Lung microvascular endothelial cell (primary cell): Measurements from ENCODE around the gene IFNL4. TPM values are rescaled to one million over a fixed set of nuclear protein-coding genes. Genes with fewer than 3 reads are reported as not detected.

ENCODE experiments used
- total RNA-seq: library from RNA; depleted of rRNA; stranded (reverse); fragments of >200 nt; gene quantifications from 2 replicates; pipeline ENCODE4 v1.2.1, GENCODE V29; 2014

IFNL4 gene
- total RNA-seq, 1 donor from 2014 or later, result not detected

Other genes starting within 250 kb of the IFNL4 start
- 0.44 and 0.79 TPM in 2 replicates for gene FBXO27, start 216.3 kb downstream of the IFNL4 start, total RNA-seq
- gene ACP7, start 164.5 kb downstream of the IFNL4 start, total RNA-seq, result not detected in 2 replicates
- gene PAK4, start 123.1 kb downstream of the IFNL4 start, total RNA-seq, result 2.6 and 3.1 TPM in 2 replicates
- not detected in 2 replicates for gene NCCRP1, start 51.9 kb downstream of the IFNL4 start, total RNA-seq
- gene SYCN, start 44.6 kb downstream of the IFNL4 start, total RNA-seq, result not detected in 2 replicates
- not detected in 2 replicates for gene IFNL3, start 3.9 kb downstream of the IFNL4 start, total RNA-seq
- not detected in 2 replicates for gene IFNL2, start 19.5 kb upstream of the IFNL4 start, total RNA-seq
- gene IFNL1, start 47.6 kb upstream of the IFNL4 start, total RNA-seq, result not detected in 2 replicates
- gene LRFN1, start 72.0 kb upstream of the IFNL4 start, total RNA-seq, result 0.44 and 0.60 TPM in 2 replicates
- 173 and 220 TPM in 2 replicates for gene GMFG, start 87.2 kb upstream of the IFNL4 start, total RNA-seq
- gene SAMD4B, start 93.6 kb upstream of the IFNL4 start, total RNA-seq, result 20.7 and 21.8 TPM in 2 replicates
- 20.5 and 23.6 TPM in 2 replicates for gene PAF1, start 142.2 kb upstream of the IFNL4 start, total RNA-seq
- 11.1 and 13.5 TPM in 2 replicates for gene MED29, start 142.5 kb upstream of the IFNL4 start, total RNA-seq
- gene ZFP36, start 158.0 kb upstream of the IFNL4 start, total RNA-seq, result 0.44 and 4.0 TPM in 2 replicates
- 10.1 and 10.5 TPM in 2 replicates for gene PLEKHG2, start 163.8 kb upstream of the IFNL4 start, total RNA-seq
- 200 and 211 TPM in 2 replicates for gene RPS16, start 187.1 kb upstream of the IFNL4 start, total RNA-seq
- gene SUPT5H, start 196.7 kb upstream of the IFNL4 start, total RNA-seq, result 26.6 and 39.3 TPM in 2 replicates
- gene TIMM50, start 232.0 kb upstream of the IFNL4 start, total RNA-seq, result 40.9 and 41.4 TPM in 2 replicates